HG03135 (cell line): ENCODE measurements around the gene MASP1.
"Not testable (repeated sequence)": the region's sequence is repeated elsewhere in the genome, so short reads cannot be mapped to it uniquely, and the experiment has no call there.

Source experiments
- ATAC-seq: cut with Tn5 transposase; IDR thresholded peaks from one replicate; pipeline ENCODE4 v1.9.1; 2021; ENCODE audit warnings: mild to moderate bottlenecking, moderate library complexity; ENCODE audit not compliant: unreplicated experiment

Gene MASP1

GRCh38 chr3:187228740-187229139 is 62.8 kb downstream of the MASP1 start:
- ATAC-seq, result no peak

- ATAC-seq, result no peak
Measured at GRCh38 chr3:187227658-187228258, 63.8 kb downstream of the MASP1 start.

GRCh38 chr3:187223799-187224198 is 67.7 kb downstream of the MASP1 start:
- ATAC-seq, result no peak

DNA sequence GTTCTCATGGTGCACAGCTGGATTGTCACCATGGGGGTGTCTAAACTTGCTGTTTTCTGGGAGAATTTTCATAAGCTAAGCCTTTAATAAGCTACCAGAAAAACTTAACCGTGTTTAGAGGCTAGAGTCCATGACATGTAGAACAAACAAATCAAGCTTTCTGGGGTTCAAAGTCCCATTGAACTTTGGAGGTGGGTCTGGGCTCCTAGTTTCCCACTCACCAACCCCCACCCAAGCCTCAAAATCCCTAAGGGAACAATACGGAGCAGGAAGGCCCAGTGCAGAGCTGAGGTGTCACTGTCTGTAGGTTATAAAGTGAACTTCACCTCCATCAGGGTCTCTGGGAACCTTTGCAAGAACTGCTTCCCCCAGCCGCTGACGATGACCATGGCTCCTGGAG is 68.7 kb downstream of the MASP1 start:
- ATAC-seq, result no peak

DNA sequence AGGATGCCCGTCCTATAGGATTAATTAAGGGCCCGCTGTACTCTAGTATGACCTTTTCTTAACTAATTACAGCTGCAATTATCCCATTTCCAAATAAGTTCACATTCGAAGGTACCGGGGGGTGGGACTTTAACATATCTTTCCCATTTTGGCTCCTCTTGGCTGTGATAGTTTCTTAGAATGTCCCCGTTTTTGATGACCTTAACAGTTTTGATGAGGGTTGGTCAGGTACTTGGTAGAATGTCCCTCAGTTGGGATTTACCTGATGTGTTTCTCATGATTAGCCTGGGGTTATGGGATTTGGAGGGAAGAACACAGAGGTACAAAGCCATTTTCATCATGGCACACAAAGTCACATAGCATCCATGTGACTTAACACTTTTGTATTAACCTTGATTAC is 76.1 kb downstream of the MASP1 start:
- ATAC-seq, result no peak

DNA sequence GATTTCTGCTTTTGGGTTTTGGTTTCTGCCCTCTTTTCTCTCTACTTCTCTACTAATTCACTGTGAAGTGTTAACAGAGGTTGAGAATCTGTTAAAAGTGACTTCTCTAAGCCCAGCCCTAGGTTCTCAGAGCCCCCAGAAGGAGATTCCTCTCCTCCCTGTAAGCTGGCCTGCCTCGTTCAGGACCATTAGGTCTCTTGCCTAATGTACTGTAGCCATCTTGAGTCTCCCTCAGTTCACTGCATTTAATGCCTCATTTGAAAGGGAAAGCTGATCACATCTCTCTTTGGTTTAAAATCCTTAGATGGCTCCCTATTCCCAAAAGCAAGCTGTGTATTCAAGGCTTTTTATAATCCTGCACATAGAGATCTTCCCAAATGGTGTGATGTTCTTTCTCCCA is 77.9 kb downstream of the MASP1 start:
- no peak for ATAC-seq

DNA sequence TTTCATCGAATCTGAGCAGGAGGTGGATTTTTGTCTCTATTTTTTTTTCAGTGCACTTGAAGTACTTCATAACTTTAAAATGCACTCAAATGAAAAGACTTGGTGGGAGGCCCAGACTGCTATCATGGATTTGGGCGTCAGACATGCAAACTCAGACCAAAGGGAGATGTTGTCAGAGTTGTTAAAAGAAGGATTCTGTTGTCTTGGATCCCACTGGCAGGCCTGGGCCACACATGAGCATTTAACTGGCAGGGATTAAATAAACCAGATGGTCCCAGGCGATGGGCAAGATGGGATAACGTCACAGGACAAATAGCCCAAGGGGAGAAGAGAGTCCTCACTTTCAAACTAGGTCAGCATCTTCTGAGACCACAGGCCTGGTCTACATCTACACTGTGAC is 78.8 kb downstream of the MASP1 start:
- no peak for ATAC-seq

DNA sequence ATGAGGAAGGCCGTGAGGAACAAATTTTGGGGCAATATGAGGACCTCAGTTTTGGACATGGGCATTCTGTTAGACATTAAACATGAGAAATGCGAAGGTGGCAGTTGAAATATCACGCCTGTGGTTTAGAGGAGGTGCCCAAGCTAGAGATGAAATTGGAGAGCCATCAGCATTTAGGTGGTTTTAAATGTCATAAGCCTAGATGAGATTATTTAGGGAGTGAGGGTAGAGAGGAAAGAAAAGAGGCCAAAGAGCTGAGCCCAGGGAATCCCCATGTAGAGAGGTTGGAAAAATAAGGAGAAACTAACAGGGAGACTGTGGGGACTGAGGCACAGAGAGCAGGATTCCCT is 79.4 kb downstream of the MASP1 start:
- no peak for ATAC-seq

DNA sequence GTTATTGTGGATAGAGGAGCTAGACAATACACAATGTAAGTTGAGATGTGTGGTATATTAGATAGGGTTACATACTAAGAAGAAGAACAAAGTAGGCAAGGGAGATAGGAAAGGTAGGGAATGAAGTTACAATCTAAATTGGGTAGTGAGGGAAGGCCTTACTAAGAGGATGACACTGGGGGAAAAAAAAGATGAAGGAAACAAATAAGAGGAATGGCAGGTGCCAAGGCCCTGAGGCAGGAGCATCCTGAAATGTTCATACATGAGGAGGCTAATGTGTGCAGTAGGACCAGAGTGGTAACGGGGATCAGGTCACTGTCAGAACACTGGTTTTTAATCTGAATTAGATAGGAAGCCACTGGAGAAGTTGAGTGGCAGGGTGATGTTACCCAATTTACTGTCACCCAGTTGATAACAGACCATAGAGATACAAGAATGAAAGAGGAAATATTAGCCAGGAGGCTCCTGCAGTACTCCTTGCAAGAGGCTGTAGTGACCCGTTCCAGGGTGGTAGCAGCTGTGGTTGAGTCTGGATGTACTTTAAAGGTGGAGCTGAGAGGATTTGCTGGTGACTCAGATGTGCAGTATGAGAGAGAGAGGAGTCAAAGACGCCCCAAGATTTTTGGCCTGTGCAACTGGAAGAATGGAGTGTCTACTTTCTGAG is 79.9 kb downstream of the MASP1 start:
- no peak for ATAC-seq

- ATAC-seq, result peak; percentile 95
Measured at GRCh38 chr3:187210545-187211327, 80.8 kb downstream of the MASP1 start.

DNA sequence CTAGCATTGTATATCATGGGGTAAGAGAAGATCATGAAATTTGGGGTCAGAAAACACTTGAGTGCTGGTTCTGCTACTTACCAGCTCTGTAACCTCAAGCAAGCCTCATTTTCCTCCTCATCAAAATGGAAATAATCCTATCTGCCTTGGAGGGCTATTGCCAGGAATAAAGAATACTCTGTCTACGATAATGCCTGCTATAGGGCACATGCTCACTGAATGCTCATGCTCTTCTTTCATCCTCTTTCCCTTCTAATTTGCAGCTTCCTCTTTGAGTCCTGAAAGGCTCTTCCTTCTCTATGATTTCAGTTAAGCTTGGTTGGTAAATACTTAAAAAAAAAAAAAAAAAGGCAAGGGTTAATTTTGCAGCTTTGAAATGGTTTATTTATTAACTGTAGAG is 81.4 kb downstream of the MASP1 start:
- no peak for ATAC-seq

GRCh38 chr3:187209491-187209890 is 82.0 kb downstream of the MASP1 start:
- ATAC-seq, result no peak

DNA sequence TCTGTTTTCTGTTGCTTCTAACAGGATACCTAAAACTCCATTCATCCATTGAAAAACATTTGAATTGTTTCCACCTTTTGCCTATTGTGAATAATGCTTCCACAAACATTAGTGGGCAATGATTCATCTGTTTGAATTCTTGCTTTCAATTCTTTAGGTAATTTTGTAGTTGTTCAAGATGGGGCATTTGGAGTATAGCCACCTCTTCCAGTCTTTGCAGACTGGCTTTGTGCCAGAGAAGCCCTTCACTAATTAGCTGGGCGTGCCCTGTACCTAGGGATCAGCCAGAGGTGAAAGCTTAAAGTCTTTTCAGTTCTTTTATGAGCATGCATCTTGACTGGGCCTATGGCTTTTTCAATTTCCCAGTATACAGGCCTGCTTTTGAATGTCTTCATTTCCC is 83.4 kb downstream of the MASP1 start:
- no peak for ATAC-seq

- ATAC-seq, result no peak
Measured at GRCh38 chr3:187207624-187208023, 83.9 kb downstream of the MASP1 start.

DNA sequence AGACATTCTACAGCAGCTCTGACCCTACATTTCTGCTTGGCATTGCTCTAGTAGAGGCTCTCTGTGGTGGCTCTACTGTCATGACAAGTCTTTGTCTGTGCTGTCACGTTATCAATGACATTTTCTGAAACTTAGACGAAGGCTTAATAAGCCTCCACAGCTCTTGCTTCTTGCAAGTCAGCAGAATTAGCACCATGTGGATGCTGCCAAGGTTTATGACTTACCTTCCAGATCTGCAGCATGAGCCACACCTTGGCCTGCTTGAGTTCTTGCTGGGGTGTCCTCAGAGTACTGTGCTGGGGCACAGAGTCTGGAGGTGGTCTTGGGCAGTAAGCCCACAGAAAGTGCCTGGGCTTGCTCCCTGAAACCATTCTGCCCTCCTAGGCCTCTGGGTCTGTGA is 84.5 kb downstream of the MASP1 start:
- no peak for ATAC-seq

GRCh38 chr3:187205683-187206082 is 85.9 kb downstream of the MASP1 start:
- no peak for ATAC-seq

DNA sequence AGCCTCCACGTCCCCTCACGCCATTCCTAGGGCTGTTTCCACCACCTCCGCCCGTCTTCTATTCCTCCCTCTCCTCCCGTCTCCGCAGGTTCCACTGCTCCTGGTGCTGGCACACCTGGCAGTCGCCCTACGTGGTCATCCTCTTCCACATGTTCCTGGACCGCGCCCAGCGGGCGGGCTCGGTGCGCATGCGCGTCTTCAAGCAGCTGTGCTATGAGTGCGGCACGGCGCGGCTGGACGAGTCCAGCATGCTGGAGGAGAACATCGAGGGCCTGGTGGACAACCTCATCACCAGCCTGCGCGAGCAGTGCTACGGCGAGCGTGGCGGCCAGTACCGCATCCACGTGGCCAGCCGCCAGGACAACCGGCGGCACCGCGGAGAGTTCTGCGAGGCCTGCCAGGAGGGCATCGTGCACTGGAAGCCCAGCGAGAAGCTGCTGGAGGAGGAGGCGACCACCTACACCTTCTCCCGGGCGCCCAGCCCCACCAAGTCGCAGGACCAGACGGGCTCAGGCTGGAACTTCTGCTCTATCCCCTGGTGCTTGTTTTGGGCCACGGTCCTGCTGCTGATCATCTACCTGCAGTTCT is 92.0 kb downstream of the MASP1 start:
- not testable (repeated sequence) for ATAC-seq

GRCh38 chr3:187198490-187198889 is 93.0 kb downstream of the MASP1 start:
- no peak for ATAC-seq

- ATAC-seq, result no peak
Measured at GRCh38 chr3:187197335-187197649, 94.2 kb downstream of the MASP1 start, which contains the start of gene RTP1. Gene RTP1 (plus strand): TSS chr3:187197486. CDS start chr3:187197516, 30 bp downstream.

- no peak for ATAC-seq
Measured at GRCh38 chr3:187196573-187197334, 94.8 kb downstream of the MASP1 start.

- no peak for ATAC-seq
Measured at GRCh38 chr3:187193181-187193580, 98.4 kb downstream of the MASP1 start.
